ENCODE data around the gene C6orf58.

C6orf58 gene

DNA sequence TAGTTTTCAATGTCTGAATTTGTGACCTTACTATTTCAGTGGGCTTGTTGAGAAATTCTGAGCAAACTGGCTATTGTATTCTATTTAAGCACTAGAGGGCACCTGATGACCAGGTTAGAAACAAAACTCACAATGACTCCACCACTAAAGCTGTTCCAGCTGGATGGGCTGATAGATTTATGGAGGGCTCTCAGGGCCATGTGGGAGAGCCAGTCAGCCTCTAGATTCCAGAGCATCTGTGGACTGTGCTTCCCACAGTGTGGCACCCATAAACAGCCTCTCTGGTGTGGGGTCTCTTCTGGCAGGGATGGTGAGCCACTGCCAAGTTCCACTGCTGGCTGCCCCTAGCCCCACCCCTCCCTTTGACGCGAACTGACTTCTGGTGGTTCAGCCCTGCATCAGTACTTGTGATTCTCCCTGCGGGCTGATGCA is 29.2 kb downstream of the C6orf58 start:
- TF ChIP-seq POLR2A (IDR thresholded peaks at IDR 0.05; ENCODE audit: low read depth, low read length) (no peak), POLR2AphosphoS5 (IDR thresholded peaks at IDR 0.05; ENCODE audit: low read depth, low read length) (no peak)
- no peak for DNase-seq (ENCODE audit: insufficient read length)
- no peak for FAIRE-seq

- FAIRE-seq (peak; percentile 5), DNase-seq (ENCODE audit: insufficient read length) (no peak)
- TF ChIP-seq POLR2AphosphoS5 (IDR thresholded peaks at IDR 0.05; ENCODE audit: low read depth, low read length) (no peak), TAF1 (IDR thresholded peaks at IDR 0.05; ENCODE audit: borderline replicate concordance, low read depth, low read length) (no peak), POLR2A (IDR thresholded peaks at IDR 0.05; ENCODE audit: low read depth, low read length) (no peak)
Measured at GRCh38 chr6:127608554-127609270, 31.7 kb downstream of the C6orf58 start.

DNA sequence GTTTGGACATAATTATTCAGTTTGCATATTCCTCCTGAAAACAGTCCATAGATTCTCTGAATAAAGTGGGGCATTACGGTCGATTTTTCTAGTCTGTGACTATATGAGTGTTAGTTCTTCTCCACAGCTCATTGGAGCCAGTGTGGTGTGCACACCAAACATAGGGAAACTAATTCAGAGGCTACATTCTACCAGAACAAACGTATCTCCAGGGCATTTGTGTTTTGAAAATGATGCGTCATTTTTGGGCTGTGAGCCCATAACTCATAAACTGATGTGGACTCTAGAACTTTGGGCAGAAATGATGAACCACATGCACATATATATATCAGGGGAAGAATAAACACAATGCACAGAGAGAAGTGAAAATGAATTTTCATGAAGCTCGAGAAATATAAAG is 41.8 kb downstream of the C6orf58 start:
- FAIRE-seq (no peak), DNase-seq (ENCODE audit: insufficient read length) (no peak)
- TF ChIP-seq POLR2AphosphoS5 (IDR thresholded peaks at IDR 0.05; ENCODE audit: low read depth, low read length), result no peak
- no peak for TF ChIP-seq POLR2A (IDR thresholded peaks at IDR 0.05; ENCODE audit: low read depth, low read length)
- TF ChIP-seq TAF1 (IDR thresholded peaks at IDR 0.05; ENCODE audit: borderline replicate concordance, low read depth, low read length), result no peak

GRCh38 chr6:127630800-127631199 is 53.8 kb downstream of the C6orf58 start:
- FAIRE-seq, result no peak
- TF ChIP-seq TAF1 (IDR thresholded peaks at IDR 0.05; ENCODE audit: borderline replicate concordance, low read depth, low read length) (no peak), POLR2AphosphoS5 (IDR thresholded peaks at IDR 0.05; ENCODE audit: low read depth, low read length) (no peak), POLR2A (IDR thresholded peaks at IDR 0.05; ENCODE audit: low read depth, low read length) (no peak)
- no peak for DNase-seq (ENCODE audit: insufficient read length)

DNA sequence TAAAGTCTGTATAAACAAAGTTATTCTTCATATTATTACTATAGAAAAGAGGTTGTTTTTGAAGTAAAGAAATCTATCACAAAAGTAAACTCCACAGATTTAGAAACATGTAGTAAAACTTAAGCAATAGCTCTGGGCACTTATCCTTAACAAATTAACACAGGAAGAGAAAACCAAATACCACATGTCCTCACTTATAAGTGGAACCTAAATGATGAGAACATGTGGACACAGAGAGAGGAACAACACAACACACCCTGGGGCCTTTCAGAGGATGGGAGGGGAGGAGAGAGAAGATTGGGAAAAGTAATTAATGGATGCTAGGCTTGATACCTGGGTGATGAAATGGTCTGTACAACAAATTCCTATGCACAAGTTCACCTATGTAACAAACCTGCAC is 57.2 kb downstream of the C6orf58 start:
- no peak for FAIRE-seq
- DNase-seq (ENCODE audit: insufficient read length), result no peak
- no peak for TF ChIP-seq POLR2AphosphoS5 (IDR thresholded peaks at IDR 0.05; ENCODE audit: low read depth, low read length)
- TF ChIP-seq TAF1 (IDR thresholded peaks at IDR 0.05; ENCODE audit: borderline replicate concordance, low read depth, low read length), result no peak
- TF ChIP-seq POLR2A (IDR thresholded peaks at IDR 0.05; ENCODE audit: low read depth, low read length), result no peak

- no peak for FAIRE-seq
- DNase-seq (ENCODE audit: insufficient read length), result no peak
- TF ChIP-seq TAF1 (IDR thresholded peaks at IDR 0.05; ENCODE audit: borderline replicate concordance, low read depth, low read length) (no peak), POLR2A (IDR thresholded peaks at IDR 0.05; ENCODE audit: low read depth, low read length) (no peak), POLR2AphosphoS5 (IDR thresholded peaks at IDR 0.05; ENCODE audit: low read depth, low read length) (no peak)
Measured at GRCh38 chr6:127635091-127635490, 58.1 kb downstream of the C6orf58 start.

GRCh38 chr6:127637830-127638409 is 60.9 kb downstream of the C6orf58 start:
- DNase-seq (ENCODE audit: insufficient read length) (no peak), FAIRE-seq (no peak)
- no peak for TF ChIP-seq TAF1 (IDR thresholded peaks at IDR 0.05; ENCODE audit: borderline replicate concordance, low read depth, low read length)
- TF ChIP-seq POLR2AphosphoS5 (IDR thresholded peaks at IDR 0.05; ENCODE audit: low read depth, low read length), result no peak
- no peak for TF ChIP-seq POLR2A (IDR thresholded peaks at IDR 0.05; ENCODE audit: low read depth, low read length)

Data from GM12892 (cell line).